Smooth muscle cell (in vitro differentiated cells): Measurements from ENCODE around the gene SLC28A1. TPM values are rescaled to one million over a fixed set of nuclear protein-coding genes. Genes with fewer than 3 reads are reported as not detected.

Experiments
- DNase-seq: peaks from one replicate; lab custom pipeline; 2025; ENCODE audit not compliant: unreplicated experiment; lab: John Stamatoyannopoulos, UW
- H2AFZ ChIP-seq: fragments of 200-600 bp; sonication (generic); 2 replicates; pipeline ENCODE4 v1.6.0; 2016; ENCODE audit warnings: antibody characterized with exemption, low read depth, mild to moderate bottlenecking
- H3F3A ChIP-seq: fragments of 200-600 bp; sonication (generic); 2 replicates; pipeline ENCODE4 v1.6.0; 2017; ENCODE audit warnings: antibody characterized with exemption, low read depth
- H3K27ac ChIP-seq: fragments of 200-600 bp; sonication (generic); 2 replicates; pipeline ENCODE4 v1.5.1; 2016; ENCODE audit warnings: low read depth, mild to moderate bottlenecking
- H3K27me3 ChIP-seq: fragments of 200-600 bp; sonication (generic); 2 replicates; pipeline ENCODE4 v1.6.1; 2016; ENCODE audit warnings: low read depth, mild to moderate bottlenecking
- H3K36me3 ChIP-seq: fragments of 200-600 bp; sonication (generic); 2 replicates; pipeline ENCODE4 v1.5.1; 2016; ENCODE audit warnings: low read depth
- H3K4me1 ChIP-seq: fragments of 200-600 bp; sonication (generic); 2 replicates; pipeline ENCODE4 v1.5.1; 2016; ENCODE audit warnings: low read depth
- H3K4me2 ChIP-seq: fragments of 200-600 bp; sonication (generic); 2 replicates; pipeline ENCODE4 v1.6.0; 2016; ENCODE audit warnings: mild to moderate bottlenecking
- H3K4me3 ChIP-seq: fragments of 200-600 bp; sonication (generic); 2 replicates; pipeline ENCODE4 v1.5.1; 2016; ENCODE audit warnings: mild to moderate bottlenecking
- H3K79me2 ChIP-seq: fragments of 200-600 bp; sonication (generic); 2 replicates; pipeline ENCODE4 v1.6.0; 2016; ENCODE audit warnings: low read depth, mild to moderate bottlenecking
- H3K9ac ChIP-seq: fragments of 200-600 bp; sonication (generic); 2 replicates; pipeline ENCODE4 v1.6.0; 2016; ENCODE audit warnings: low read depth
- H3K9me3 ChIP-seq: fragments of 200-600 bp; sonication (generic); replicated peaks from 2 replicates; pipeline ENCODE4 v1.5.1; 2016; ENCODE audit warnings: low read depth
- H4K20me1 ChIP-seq: fragments of 200-600 bp; sonication (generic); 2 replicates; pipeline ENCODE4 v1.6.0; 2016; ENCODE audit warnings: low read depth
- WGBS: methylation state at CpG from one replicate; pipeline ENCODE4 v1.1.7; 2016; ENCODE audit warnings: low lambda C conversion rate; 5-methylcytosine and 5-hydroxymethylcytosine counted together
- polyA plus RNA-seq: library from polyadenylated mRNA; unstranded; fragments of >200 nt; fragmentation: Nextera tagmentation; extraction: Ambion mirVana; gene quantifications from 2 replicates; pipeline ENCODE4 v1.2.1, GENCODE V29; 2016
- total RNA-seq: library from RNA; depleted of rRNA; stranded (reverse); fragments of >200 nt; gene quantifications from 2 replicates; pipeline ENCODE4 v1.2.3, GENCODE V29; 2014
- TF ChIP-seq, protein P1 (sequence below): fragments of 200-600 bp; sonication (generic); IDR thresholded peaks from 2 replicates; pipeline ENCODE4 v1.5.1; 2017; ENCODE audit warnings: borderline replicate concordance, mild to moderate bottlenecking, antibody characterized with exemption; ENCODE audit not compliant: insufficient read depth, poor library complexity, severe bottlenecking

Gene SLC28A1
- total and polyA plus RNA-seq, 2 experiments from 2014 or later = 0.09 TPM; not detected in 1

GRCh38 chr15:84949043-84949442 lies 64.6 kb downstream of the SLC28A1 start:
- Histone ChIP-seq H3K79me2 (no peaks in the 10 kb centered on the region), H3K9me3 (no peaks in the 10 kb centered on the region), H3K4me2 (no peak overlapping the region), H3K4me1 (no peaks in the 10 kb centered on the region), H3K27me3 (no peaks in the 10 kb centered on the region), H4K20me1 (no peaks in the 10 kb centered on the region), H3K9ac (no peak overlapping the region), H2AFZ (no peak overlapping the region), H3F3A (no peaks in the 10 kb centered on the region), H3K27ac (no peak overlapping the region), H3K4me3 (no peak overlapping the region), H3K36me3 (no peaks in the 10 kb centered on the region)
- no peak for DNase-seq
- TF ChIP-seq, protein P1, sequence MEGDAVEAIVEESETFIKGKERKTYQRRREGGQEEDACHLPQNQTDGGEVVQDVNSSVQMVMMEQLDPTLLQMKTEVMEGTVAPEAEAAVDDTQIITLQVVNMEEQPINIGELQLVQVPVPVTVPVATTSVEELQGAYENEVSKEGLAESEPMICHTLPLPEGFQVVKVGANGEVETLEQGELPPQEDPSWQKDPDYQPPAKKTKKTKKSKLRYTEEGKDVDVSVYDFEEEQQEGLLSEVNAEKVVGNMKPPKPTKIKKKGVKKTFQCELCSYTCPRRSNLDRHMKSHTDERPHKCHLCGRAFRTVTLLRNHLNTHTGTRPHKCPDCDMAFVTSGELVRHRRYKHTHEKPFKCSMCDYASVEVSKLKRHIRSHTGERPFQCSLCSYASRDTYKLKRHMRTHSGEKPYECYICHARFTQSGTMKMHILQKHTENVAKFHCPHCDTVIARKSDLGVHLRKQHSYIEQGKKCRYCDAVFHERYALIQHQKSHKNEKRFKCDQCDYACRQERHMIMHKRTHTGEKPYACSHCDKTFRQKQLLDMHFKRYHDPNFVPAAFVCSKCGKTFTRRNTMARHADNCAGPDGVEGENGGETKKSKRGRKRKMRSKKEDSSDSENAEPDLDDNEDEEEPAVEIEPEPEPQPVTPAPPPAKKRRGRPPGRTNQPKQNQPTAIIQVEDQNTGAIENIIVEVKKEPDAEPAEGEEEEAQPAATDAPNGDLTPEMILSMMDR = no peak
- WGBS = 84% methylated on average over 2 of the region's 2 CpGs

DNA sequence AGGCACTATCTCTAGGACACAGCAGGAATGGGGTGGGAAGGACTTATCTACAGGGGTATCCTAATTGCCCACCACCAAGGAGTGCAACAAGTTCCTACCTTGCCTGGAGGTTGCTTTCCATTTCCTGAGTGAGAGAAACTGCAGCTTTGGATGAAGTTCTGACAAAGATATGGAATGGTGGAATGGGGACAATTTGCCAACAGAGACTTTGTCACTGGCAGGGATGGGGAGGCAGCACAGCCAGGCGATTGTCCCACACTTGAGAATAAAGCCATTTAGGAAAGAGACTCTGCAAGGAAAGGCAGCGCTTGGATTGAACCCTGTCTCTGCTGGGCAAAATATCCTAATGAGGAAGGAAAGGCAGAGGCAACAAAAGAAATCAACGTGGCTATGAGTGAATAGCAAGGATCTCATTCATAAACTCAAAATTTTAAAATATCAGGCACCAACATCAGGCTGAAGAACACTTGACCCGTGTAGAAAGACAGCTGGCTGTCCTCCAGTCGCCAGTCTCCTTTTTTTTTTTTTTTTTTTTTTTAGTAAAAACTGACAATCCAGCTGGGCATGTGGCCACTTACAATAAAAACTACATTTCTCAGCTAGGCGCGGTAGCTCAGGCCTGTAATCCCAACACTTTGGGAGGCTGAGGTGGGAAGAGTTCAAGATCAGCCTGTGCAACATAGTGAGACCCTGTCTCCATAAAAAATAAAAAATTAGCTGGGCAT lies 65.5 kb downstream of the SLC28A1 start:
- H3F3A ChIP-seq = no peaks in the 10 kb centered on the region
- no peak overlapping the region for H3K9ac ChIP-seq
- TF ChIP-seq, protein P1 = no peak
- H3K4me3 ChIP-seq = no peak overlapping the region
- DNase-seq = no peak
- 92% methylated on average over 7 of the region's 7 CpGs for WGBS
- no peak overlapping the region for H3K27ac ChIP-seq
- H3K79me2 ChIP-seq = no peaks in the 10 kb centered on the region
- H3K4me1 ChIP-seq = no peaks in the 10 kb centered on the region
- H4K20me1 ChIP-seq = no peaks in the 10 kb centered on the region
- no peaks in the 10 kb centered on the region for H3K27me3 ChIP-seq
- H3K36me3 ChIP-seq = no peaks in the 10 kb centered on the region
- H2AFZ ChIP-seq = no peak overlapping the region
- no peaks in the 10 kb centered on the region for H3K9me3 ChIP-seq
- no peak overlapping the region for H3K4me2 ChIP-seq

GRCh38 chr15:84950570-84951111 lies 66.2 kb downstream of the SLC28A1 start:
- no peak overlapping the region for H2AFZ ChIP-seq
- no peaks in the 10 kb centered on the region for H3K79me2 ChIP-seq
- H3K4me3 ChIP-seq = no peak overlapping the region
- no peaks in the 10 kb centered on the region for H3F3A ChIP-seq
- H3K9me3 ChIP-seq = no peaks in the 10 kb centered on the region
- no peak overlapping the region for H3K9ac ChIP-seq
- no peaks in the 10 kb centered on the region for H3K27me3 ChIP-seq
- TF ChIP-seq, protein P1 = no peak
- no peak for DNase-seq
- H3K4me2 ChIP-seq = no peak overlapping the region
- no peaks in the 10 kb centered on the region for H4K20me1 ChIP-seq
- H3K27ac ChIP-seq = no peak overlapping the region
- H3K36me3 ChIP-seq = no peaks in the 10 kb centered on the region
- peaks cover 3% of the 10 kb centered on the region for H3K4me1 ChIP-seq
- 89% methylated on average over 7 of the region's 7 CpGs for WGBS

GRCh38 chr15:84951736-84952135 lies 67.3 kb downstream of the SLC28A1 start:
- Histone ChIP-seq H3K79me2 (no peaks in the 10 kb centered on the region), H2AFZ (no peak overlapping the region), H3K4me2 (no peak overlapping the region), H3K36me3 (no peaks in the 10 kb centered on the region), H3K9me3 (no peaks in the 10 kb centered on the region), H3K4me1 (peaks cover 5% of the 10 kb centered on the region), H3F3A (no peaks in the 10 kb centered on the region), H4K20me1 (no peaks in the 10 kb centered on the region), H3K4me3 (no peak overlapping the region), H3K27ac (no peak overlapping the region), H3K9ac (no peak overlapping the region), H3K27me3 (no peaks in the 10 kb centered on the region)
- DNase-seq = no peak
- WGBS = 85% methylated on average over 5 of the region's 5 CpGs
- TF ChIP-seq, protein P1 = no peak
